Raji (cell line): ENCODE results near the gene STEAP2.

Experiments used
- POLR2A ChIP-seq: IDR thresholded peaks from 2 replicates; pipeline ENCODE4 v1.6.1; 2011; ENCODE audit warnings: low read depth, low read length, control low read depth; ENCODE audit not compliant: insufficient read depth

The STEAP2 gene

GRCh38 chr7:90187507-90188050 is 24.0 kb upstream of the STEAP2 start:
- TF ChIP-seq POLR2A, result no peak

DNA sequence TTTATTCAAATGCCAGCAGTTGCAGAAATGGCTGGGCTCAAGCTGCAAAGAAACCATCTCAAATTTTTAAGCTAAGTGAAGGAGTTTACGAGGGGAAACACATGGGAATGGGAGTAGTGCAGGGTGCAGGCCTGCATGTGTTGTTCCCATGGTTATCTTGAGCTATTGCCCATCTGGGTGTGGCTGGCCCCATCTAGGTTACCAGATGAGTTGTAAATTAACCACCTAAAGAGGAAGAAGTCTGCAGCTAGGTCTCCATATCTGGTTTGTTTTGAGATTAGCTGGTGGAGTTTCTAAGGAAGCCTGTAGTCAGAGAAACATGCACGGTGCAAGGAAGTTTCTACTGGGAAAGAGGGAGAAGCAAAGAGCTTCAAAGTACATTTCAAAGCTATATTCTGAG is 23.3 kb upstream of the STEAP2 start:
- no peak for TF ChIP-seq POLR2A

- TF ChIP-seq POLR2A, result no peak
Measured at GRCh38 chr7:90190995-90191394, 20.5 kb upstream of the STEAP2 start.

- no peak for TF ChIP-seq POLR2A
Measured at GRCh38 chr7:90191648-90192047, 19.9 kb upstream of the STEAP2 start.

DNA sequence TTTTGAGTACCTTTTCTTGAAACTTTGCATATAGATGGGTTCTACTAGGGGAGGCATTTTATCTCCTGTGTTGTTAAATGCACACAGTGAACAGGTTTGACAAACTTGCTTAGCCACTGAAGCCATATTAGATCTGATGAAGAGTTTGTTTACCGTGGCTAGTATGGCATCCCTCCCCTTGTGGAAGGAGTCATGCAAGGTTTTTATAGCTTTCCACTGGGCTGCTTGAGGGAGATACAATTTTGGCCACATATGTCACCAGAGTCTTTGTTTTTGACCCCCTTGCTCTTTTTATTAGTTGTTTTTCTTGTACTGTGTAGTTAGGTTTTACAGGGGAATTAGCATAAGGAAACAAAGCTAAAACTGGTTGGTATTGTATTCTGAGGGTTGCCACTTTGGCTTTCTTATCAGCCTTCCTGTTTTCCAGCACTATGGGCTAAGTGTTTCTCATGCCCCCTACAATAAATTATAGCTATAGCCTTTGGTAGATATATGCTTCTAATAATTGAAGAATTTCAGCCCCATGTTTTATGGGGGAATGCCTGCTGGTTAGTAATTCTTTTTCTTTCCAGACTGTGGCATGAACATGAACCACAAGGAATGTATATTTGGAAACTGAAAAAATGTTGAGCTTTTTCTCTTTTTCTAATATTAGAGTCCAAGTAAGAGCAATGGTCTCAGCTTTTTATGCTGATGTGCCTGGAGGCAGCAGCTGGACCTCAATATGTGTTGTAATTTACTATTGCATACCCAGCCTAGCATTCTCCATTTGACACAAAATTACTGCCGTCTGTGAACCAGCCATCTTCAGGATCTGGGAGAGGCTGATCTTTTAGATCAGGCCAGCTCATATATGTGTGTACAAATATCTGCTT is 18.4 kb upstream of the STEAP2 start:
- no peak for TF ChIP-seq POLR2A

GRCh38 chr7:90194911-90195809 is 16.4 kb upstream of the STEAP2 start:
- no peak for TF ChIP-seq POLR2A

DNA sequence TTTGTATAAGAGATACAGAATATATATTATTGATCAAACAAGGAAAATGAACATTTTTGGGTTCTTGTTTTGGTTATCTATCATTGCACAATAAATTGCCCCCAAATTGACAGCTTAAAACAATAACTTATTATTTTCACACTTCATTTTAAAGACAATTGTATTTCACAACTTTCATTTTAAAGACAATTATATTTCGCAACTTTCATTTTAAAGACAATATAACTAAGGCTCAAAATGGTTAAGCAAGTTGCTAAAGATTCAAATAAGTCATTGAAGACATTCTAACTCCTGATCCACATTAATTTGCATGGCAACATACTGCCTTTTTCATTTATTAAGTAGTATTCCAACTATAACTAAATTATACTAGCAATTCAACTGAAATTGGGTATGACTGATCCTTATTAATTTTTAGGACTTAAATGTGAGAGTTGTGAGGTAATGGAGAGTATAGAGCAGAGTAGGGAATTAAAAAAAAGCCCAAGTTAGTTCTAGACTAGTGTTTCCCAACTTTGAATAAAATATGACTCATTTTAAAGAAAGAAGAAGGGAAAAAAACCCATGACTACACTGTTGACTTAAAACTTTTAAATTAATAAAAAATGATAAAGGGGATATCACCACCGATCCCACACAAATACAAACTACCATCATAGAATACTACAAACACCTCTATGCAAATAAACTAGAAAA is 9.9 kb upstream of the STEAP2 start:
- no peak for TF ChIP-seq POLR2A

GRCh38 chr7:90207956-90208355 is 3.6 kb upstream of the STEAP2 start:
- TF ChIP-seq POLR2A, result no peak

- no peak for TF ChIP-seq POLR2A
Measured at GRCh38 chr7:90209776-90210175, 1.8 kb upstream of the STEAP2 start.

GRCh38 chr7:90210475-90210874 is 1.1 kb upstream of the STEAP2 start:
- no peak for TF ChIP-seq POLR2A

GRCh38 chr7:90210981-90211380 is 559 bp upstream of the STEAP2 start:
- no peak for TF ChIP-seq POLR2A

DNA sequence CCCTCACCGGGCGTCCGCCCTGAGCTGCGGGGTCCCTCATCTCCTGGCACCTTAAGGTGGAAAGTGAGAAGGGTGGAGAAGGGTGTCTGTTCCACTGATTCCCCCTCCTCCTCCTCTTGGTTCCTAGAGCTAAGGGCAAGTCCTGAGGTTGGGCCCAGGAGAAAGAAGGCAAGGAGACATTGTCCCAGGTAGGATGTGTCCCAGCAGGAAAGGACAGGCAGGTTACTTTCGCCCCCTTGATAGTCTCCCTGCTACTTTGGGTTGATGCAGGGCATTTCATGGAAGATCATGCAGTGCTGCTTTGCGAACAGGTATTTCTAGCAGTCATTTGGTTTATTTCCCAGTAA is 582 bp downstream of the STEAP2 start:
- no peak for TF ChIP-seq POLR2A

DNA sequence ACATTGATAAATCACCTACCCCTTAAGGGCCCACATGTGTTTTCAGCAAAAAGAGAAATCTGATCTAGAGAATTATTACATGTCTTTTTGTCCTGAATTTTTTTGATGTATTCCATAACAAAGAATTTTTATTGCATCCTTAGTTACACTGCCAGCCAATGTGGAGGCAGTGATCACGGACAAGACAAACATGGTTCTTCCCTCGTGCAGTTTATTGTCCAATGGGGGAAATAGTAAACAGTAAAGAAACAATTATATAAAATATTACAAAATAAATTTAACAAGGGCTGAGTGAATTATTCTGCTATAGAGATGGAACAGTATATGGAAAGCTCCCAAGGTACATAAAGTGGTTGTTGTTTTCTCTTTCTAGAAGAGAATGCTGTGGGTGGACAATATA is 2.0 kb downstream of the STEAP2 start:
- no peak for TF ChIP-seq POLR2A

DNA sequence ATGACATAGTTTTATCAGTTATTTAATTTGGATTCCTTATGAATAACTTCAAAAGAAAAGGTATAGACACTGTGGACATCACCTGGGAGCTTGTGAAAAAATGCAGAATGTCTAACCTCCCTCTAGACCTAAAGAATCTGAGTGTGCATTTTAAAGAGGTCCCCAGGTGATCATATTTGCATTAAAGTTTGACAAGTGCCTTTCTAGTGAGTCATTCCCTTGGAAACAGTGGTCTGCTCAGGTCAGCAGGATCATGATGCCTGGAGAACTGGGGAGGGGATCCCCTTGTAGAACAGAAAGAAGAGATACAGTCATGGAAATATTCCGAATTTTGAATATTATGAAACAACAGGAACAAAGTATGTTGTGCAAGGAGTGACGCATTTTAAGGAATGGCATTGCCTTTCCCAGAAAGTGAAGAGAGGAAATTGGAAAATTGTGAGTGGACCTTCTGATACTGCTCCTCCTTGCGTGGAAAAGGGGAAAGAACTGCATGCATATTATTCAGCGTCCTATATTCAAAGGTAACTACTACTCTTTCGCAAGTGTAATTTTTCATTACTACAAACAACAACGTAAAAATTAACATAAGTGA is 4.6 kb downstream of the STEAP2 start:
- TF ChIP-seq POLR2A, result no peak

- no peak for TF ChIP-seq POLR2A
Measured at GRCh38 chr7:90216771-90217170, 5.2 kb downstream of the STEAP2 start.
